ENCODE results near the gene OR5T3.

Gene OR5T3

DNA sequence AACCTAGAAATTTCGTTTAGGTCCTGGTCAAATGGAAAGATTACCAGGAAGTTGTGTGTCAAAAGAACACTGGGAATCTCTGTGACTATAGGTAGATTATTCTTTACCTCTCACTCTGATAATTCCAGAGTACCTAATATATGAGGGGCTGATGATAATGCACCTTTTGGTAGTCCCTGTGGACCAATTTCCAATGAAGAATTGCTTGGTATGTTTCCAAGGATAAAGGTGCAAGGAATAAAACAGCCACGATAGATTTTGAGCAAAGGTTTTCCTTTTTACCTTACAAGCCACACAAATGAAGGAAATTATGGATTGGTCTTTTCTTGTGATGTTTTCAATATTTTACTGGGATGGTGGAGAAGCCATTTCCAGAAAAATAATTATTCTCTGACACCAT, 40.1 kb downstream of the OR5T3 start, which contains the start of gene OR8H1:
OR8H1 (minus strand) TSS at position 101 of the 400 bp plus-strand sequence. CDS start 1,192 bp downstream, outside the sequence.
- Histone ChIP-seq H3K36me3 (ENCODE audit: control insufficient read depth, low read length) (no peaks in the 10 kb centered on the region), H3K27me3 (ENCODE audit: control insufficient read depth, low read length) (no peaks in the 10 kb centered on the region), H3K9me2 (replicated peaks; ENCODE audit: control insufficient read depth, low read length) (no peaks in the 10 kb centered on the region), H3K4me3 (ENCODE audit: low read length) (no peak within 1 kb of the TSS), H3K27ac (ENCODE audit: low read depth, low read length) (no peak within 1 kb of the TSS), H3K79me2 (ENCODE audit: control insufficient read depth, low read length) (no peaks in the 10 kb centered on the region), H3K9me3 (ENCODE audit: control insufficient read depth, insufficient read depth, low read length) (no peaks in the 10 kb centered on the region; the same call in 1 of the 2 replicates), H3K4me2 (ENCODE audit: low read length) (no peak within 1 kb of the TSS), H3F3A (ENCODE audit: control insufficient read depth, insufficient read depth) (no peaks in the 10 kb centered on the region), H4K20me1 (ENCODE audit: control insufficient read depth, insufficient read depth, low read depth, low read length) (no peaks in the 10 kb centered on the region), H3K4me1 (ENCODE audit: control insufficient read depth, low read length) (no peaks in the 10 kb centered on the region)
- TF ChIP-seq, protein P1, sequence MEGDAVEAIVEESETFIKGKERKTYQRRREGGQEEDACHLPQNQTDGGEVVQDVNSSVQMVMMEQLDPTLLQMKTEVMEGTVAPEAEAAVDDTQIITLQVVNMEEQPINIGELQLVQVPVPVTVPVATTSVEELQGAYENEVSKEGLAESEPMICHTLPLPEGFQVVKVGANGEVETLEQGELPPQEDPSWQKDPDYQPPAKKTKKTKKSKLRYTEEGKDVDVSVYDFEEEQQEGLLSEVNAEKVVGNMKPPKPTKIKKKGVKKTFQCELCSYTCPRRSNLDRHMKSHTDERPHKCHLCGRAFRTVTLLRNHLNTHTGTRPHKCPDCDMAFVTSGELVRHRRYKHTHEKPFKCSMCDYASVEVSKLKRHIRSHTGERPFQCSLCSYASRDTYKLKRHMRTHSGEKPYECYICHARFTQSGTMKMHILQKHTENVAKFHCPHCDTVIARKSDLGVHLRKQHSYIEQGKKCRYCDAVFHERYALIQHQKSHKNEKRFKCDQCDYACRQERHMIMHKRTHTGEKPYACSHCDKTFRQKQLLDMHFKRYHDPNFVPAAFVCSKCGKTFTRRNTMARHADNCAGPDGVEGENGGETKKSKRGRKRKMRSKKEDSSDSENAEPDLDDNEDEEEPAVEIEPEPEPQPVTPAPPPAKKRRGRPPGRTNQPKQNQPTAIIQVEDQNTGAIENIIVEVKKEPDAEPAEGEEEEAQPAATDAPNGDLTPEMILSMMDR (IDR thresholded peaks at IDR 0.05; ENCODE audit: low read depth, low read length, poor library complexity, severe bottlenecking), result no peak
- TF ChIP-seq EZH2phosphoT487 (IDR thresholded peaks at IDR 0.05; ENCODE audit: borderline replicate concordance, low read length), result no peak

DNA sequence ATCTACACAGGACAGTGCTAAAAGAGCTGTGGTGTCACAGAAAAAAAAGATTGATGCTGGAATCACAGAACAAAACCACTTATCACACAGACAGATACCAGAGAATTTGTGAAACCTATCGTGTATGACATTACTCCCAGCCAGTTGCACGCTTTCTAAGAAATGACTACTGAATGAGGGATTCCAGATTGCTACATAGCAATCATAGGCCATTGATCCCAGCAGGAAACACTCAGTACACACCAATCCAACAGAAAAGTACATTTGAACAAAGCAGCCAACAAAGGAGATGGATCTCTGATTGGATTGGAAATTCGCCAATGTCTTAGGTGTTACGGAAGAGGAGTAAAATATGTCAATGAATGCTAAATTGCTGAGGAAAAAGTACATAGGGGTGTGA, 44.8 kb downstream of the OR5T3 start:
- H3K36me3 ChIP-seq (ENCODE audit: control insufficient read depth, low read length), result no peaks in the 10 kb centered on the region
- no peak overlapping the region for H3K27ac ChIP-seq (ENCODE audit: low read depth, low read length)
- H4K20me1 ChIP-seq (ENCODE audit: control insufficient read depth, insufficient read depth, low read depth, low read length), result no peaks in the 10 kb centered on the region
- no peak for TF ChIP-seq EZH2phosphoT487 (IDR thresholded peaks at IDR 0.05; ENCODE audit: borderline replicate concordance, low read length)
- TF ChIP-seq, protein P1 (IDR thresholded peaks at IDR 0.05; ENCODE audit: low read depth, low read length, poor library complexity, severe bottlenecking), result no peak
- H3K4me3 ChIP-seq (ENCODE audit: low read length), result no peak overlapping the region
- no peaks in the 10 kb centered on the region for H3K4me1 ChIP-seq (ENCODE audit: control insufficient read depth, low read length)
- H3K79me2 ChIP-seq (ENCODE audit: control insufficient read depth, low read length), result no peaks in the 10 kb centered on the region
- H3F3A ChIP-seq (ENCODE audit: control insufficient read depth, insufficient read depth), result no peaks in the 10 kb centered on the region
- no peaks in the 10 kb centered on the region for H3K27me3 ChIP-seq (ENCODE audit: control insufficient read depth, low read length)
- no peak overlapping the region for H3K4me2 ChIP-seq (ENCODE audit: low read length)
- H3K9me3 ChIP-seq (ENCODE audit: control insufficient read depth, insufficient read depth, low read length), result no peaks in the 10 kb centered on the region
- no peaks in the 10 kb centered on the region for H3K9me2 ChIP-seq (replicated peaks; ENCODE audit: control insufficient read depth, low read length)
